ENCODE measurements around the gene PDE6A. TPM values are rescaled to one million over a fixed set of nuclear protein-coding genes. Genes with fewer than 3 reads are reported as not detected.

The PDE6A gene
- total and polyA plus RNA-seq, 9 of the 15 experiments (the other 6 are each of a cell fraction or from before 2014, with no cell fraction given), result 0.01 to 0.04 (median 0.01) TPM; not detected in 6

DNA sequence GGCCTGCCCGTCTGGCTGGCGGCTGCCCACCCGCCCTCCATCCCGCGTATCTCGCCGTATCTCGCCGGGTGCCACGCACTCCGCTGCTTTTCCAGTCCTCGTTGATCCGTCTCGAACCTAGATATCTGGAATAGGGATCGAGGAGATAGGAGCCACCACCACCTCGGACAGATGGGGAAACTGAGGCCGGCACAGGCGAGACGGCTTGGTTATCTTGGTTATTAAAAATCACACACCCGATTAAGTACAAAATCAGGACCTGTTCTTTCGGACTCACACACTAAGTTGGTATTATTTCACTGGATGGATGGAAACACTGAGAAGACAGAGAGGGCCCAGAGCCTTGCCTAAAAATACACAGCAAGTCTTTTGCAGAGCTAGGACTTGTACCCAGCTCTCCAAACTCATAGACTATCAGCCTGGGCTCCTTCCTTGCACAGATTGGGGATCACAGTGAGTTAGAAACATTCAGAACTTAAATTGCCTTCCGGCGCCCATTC lies 16.6 kb upstream of the PDE6A start (continued):
- no peak for TF ChIP-seq RBM34 (IDR thresholded peaks at IDR 0.05; ENCODE audit: borderline replicate concordance, insufficient read depth, low read length)
- no peak for TF ChIP-seq PRPF4 (IDR thresholded peaks at IDR 0.05; ENCODE audit: insufficient read depth, low read depth, low read length, poor library complexity, severe bottlenecking)
- 0 out of 2 replicates have a peak, but pooled peaks have one; percentile 13 for TF ChIP-seq SMARCE1 (IDR thresholded peaks at IDR 0.05)
- TF ChIP-seq ZNF12 (CRISPR knock-in tag; IDR thresholded peaks at IDR 0.05), result 0 out of 2 replicates have a peak, but pooled peaks have one; percentile 1
- TF ChIP-seq, protein P1, sequence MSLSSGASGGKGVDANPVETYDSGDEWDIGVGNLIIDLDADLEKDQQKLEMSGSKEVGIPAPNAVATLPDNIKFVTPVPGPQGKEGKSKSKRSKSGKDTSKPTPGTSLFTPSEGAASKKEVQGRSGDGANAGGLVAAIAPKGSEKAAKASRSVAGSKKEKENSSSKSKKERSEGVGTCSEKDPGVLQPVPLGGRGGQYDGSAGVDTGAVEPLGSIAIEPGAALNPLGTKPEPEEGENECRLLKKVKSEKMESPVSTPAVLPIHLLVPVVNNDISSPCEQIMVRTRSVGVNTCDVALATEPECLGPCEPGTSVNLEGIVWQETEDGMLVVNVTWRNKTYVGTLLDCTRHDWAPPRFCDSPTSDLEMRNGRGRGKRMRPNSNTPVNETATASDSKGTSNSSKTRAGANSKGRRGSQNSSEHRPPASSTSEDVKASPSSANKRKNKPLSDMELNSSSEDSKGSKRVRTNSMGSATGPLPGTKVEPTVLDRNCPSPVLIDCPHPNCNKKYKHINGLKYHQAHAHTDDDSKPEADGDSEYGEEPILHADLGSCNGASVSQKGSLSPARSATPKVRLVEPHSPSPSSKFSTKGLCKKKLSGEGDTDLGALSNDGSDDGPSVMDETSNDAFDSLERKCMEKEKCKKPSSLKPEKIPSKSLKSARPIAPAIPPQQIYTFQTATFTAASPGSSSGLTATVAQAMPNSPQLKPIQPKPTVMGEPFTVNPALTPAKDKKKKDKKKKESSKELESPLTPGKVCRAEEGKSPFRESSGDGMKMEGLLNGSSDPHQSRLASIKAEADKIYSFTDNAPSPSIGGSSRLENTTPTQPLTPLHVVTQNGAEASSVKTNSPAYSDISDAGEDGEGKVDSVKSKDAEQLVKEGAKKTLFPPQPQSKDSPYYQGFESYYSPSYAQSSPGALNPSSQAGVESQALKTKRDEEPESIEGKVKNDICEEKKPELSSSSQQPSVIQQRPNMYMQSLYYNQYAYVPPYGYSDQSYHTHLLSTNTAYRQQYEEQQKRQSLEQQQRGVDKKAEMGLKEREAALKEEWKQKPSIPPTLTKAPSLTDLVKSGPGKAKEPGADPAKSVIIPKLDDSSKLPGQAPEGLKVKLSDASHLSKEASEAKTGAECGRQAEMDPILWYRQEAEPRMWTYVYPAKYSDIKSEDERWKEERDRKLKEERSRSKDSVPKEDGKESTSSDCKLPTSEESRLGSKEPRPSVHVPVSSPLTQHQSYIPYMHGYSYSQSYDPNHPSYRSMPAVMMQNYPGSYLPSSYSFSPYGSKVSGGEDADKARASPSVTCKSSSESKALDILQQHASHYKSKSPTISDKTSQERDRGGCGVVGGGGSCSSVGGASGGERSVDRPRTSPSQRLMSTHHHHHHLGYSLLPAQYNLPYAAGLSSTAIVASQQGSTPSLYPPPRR (CRISPR knock-in tag; IDR thresholded peaks at IDR 0.05; ENCODE audit: borderline replicate concordance), result no peak
- TF ChIP-seq, protein P2, sequence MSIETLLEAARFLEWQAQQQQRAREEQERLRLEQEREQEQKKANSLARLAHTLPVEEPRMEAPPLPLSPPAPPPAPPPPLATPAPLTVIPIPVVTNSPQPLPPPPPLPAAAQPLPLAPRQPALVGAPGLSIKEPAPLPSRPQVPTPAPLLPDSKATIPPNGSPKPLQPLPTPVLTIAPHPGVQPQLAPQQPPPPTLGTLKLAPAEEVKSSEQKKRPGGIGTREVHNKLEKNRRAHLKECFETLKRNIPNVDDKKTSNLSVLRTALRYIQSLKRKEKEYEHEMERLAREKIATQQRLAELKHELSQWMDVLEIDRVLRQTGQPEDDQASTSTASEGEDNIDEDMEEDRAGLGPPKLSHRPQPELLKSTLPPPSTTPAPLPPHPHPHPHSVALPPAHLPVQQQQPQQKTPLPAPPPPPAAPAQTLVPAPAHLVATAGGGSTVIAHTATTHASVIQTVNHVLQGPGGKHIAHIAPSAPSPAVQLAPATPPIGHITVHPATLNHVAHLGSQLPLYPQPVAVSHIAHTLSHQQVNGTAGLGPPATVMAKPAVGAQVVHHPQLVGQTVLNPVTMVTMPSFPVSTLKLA (conservative IDR thresholded peaks at IDR 0.05), result no peak
- TF ChIP-seq, protein P3, sequence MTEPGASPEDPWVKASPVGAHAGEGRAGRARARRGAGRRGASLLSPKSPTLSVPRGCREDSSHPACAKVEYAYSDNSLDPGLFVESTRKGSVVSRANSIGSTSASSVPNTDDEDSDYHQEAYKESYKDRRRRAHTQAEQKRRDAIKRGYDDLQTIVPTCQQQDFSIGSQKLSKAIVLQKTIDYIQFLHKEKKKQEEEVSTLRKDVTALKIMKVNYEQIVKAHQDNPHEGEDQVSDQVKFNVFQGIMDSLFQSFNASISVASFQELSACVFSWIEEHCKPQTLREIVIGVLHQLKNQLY (CRISPR knock-in tag; conservative IDR thresholded peaks at IDR 0.05), result no peak
- no peak for TF ChIP-seq PTTG1 (tag; IDR thresholded peaks at IDR 0.05; ENCODE audit: low read depth)
- TF ChIP-seq SAP30 (IDR thresholded peaks at IDR 0.05; ENCODE audit: borderline replicate concordance, insufficient read depth, low read depth, low read length, poor library complexity, severe bottlenecking), result peak; percentile 8
- TF ChIP-seq CAMTA2 (CRISPR knock-in tag; conservative IDR thresholded peaks at IDR 0.05), result no peak
- TF ChIP-seq ZNF197 (CRISPR knock-in tag; IDR thresholded peaks at IDR 0.05; ENCODE audit: low read depth), result no peak
- TF ChIP-seq ZNF217 (CRISPR knock-in tag; IDR thresholded peaks at IDR 0.05), result no peak
- TF ChIP-seq CC2D1A (IDR thresholded peaks at IDR 0.05), result no peak
- TF ChIP-seq PURB (CRISPR knock-in tag; IDR thresholded peaks at IDR 0.05; ENCODE audit: low read depth), result no peak
- TF ChIP-seq ZNF133 (CRISPR knock-in tag; IDR thresholded peaks at IDR 0.05), result no peak
- TF ChIP-seq, protein P4, sequence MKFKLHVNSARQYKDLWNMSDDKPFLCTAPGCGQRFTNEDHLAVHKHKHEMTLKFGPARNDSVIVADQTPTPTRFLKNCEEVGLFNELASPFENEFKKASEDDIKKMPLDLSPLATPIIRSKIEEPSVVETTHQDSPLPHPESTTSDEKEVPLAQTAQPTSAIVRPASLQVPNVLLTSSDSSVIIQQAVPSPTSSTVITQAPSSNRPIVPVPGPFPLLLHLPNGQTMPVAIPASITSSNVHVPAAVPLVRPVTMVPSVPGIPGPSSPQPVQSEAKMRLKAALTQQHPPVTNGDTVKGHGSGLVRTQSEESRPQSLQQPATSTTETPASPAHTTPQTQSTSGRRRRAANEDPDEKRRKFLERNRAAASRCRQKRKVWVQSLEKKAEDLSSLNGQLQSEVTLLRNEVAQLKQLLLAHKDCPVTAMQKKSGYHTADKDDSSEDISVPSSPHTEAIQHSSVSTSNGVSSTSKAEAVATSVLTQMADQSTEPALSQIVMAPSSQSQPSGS (CRISPR knock-in tag; IDR thresholded peaks at IDR 0.05), result no peak
- TF ChIP-seq MECOM (CRISPR knock-in tag; IDR thresholded peaks at IDR 0.05), result no peak
- no peak for TF ChIP-seq ILK (tag; IDR thresholded peaks at IDR 0.05; ENCODE audit: borderline replicate concordance, low read depth)
- TF ChIP-seq NONO (IDR thresholded peaks at IDR 0.05; ENCODE audit: low read depth in 2 of 2, low read length in 1 of 2), result no peak
